Stimulated activated CD4-positive, alpha-beta T cell treated with anti-CD3 and anti-CD28 coated beads, TNF-alpha, amount 100 ng/mL, for 1 hour (primary cell): ENCODE results near the gene SLPI.

Experiments used
- DNase-seq, 3 donors: peaks; one replicate each; pipeline ENCODE4 v3.0.0-alpha.2; 2020; ENCODE audit warnings: low read depth in 3 of 3, low spot score in 1 of 3

Gene SLPI

DNA sequence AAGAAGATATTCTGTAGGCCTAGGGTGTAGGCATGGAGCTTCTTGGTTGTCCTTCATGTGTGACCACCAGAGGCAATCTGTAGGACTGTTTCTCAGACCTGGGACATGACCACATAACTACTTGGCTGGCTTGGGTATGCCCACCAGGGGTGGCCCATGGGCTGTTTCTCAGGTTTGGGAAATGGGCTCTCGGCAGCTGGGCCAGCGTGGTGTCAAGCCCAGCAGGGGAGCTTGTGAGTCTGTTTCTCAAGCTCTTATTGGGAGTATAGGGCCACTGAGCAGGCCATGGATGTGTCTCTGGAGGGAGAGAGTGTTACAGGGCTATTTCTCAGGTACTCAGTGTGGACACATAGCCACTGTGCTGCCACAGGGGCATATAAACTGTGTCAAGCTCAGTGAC, 35.7 kb downstream of the SLPI start:
- DNase-seq, result no peak

- no peak for DNase-seq
These were observed 36.2 kb downstream of the SLPI start for GRCh38 chr20:45218124-45218523.

GRCh38 chr20:45212836-45213235, 41.5 kb downstream of the SLPI start:
- DNase-seq, result no peak

DNA sequence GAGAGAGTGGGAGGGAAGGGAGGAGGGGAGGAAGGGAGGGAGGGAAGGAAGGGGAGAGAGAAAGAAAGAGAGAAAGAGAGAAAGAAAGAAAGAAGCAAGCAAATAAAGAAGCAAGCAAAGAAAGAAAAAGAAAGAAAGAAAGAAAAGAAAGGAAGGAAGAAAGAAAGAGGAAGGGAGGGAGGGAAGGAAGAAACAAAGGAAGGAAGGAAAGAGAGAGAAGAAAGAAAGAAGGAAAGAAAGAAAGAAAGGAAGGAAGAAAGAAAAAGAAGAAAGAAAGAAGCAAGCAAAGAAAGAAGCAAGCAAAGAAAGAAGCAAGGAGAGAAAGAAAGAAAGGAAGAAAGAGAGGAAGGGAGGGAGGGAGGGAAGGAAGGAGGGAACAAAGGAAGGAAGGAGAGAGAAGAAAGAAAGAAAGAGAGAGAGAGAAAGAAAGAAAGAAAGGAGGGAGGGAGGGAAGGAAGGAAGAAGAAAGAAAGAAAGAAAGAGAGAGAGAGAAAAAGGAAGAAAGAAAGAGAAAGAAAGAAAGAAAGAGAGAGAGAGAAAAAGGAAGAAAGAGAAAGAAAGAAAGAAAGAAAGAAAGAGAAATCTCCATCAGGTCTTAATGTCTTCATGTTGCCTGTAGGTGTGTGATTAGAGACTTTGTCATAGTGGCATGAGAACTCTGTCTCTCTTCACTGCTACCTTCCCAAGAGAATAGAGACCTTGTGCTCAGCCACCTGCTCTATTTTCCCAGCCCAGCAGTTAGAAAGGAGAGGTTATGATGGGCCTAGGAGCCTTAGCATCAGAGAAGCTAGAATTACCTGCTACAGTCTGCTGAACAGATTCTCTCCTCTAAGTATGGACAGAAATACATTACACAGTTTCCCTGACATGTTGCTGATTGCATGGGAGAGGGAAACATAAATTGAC, 42.5 kb downstream of the SLPI start:
- DNase-seq, result no peak

- no peak for DNase-seq
These were observed 44.4 kb downstream of the SLPI start for GRCh38 chr20:45209924-45210323.

DNA sequence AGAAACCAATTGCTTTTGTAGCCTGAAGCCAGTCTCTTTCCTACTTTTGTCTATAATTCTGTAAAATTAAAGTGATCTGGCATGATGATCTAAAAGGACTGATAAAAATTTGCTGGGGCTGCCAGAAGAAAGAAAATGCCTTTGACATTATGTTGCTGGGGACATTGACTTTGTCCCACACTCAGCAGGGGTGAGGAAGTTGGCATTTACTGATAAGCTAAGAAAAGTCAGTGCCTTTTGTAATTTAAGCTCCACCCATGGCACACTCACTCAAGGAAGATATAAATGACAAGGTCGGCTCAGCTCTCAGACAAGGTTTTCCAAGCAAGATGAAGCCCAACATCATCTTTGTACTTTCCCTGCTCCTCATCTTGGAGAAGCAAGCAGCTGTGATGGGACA, 47.6 kb downstream of the SLPI start, which contains the start of gene SEMG1:
Gene SEMG1 (plus strand): TSS at position 309 of the 400 bp plus-strand sequence. CDS start 21 bp downstream, at position 330.
- no peak for DNase-seq
